Measurements from ENCODE around the gene ATG7.
"Not testable (repeated sequence)": the region's sequence is repeated elsewhere in the genome, so short reads cannot be mapped to it uniquely, and the experiment has no call there.

The ATG7 gene

GRCh38 chr3:11576453-11576852 lies 304.3 kb downstream of the ATG7 start:
- no peak for DNase-seq

- no peak for DNase-seq
Measured at GRCh38 chr3:11578169-11578568, 306.0 kb downstream of the ATG7 start.

DNA sequence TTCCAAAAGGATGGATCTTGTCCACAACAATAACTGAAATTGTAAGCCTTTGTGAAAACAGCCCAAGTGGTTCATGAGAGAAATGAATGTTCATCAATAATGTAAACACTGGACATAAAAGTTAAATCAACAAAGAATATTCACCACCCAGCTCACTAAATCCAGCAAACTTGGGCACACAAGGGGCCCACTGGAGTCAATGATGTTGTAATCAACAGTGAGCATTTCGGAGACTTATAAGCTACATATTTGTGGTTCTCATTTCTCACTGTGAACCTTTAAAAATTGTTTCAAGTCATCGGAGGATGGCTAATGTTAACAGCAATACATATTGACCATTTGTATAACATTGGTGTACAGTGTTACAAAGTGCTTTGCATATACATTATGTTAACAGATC lies 308.4 kb downstream of the ATG7 start:
- no peak for DNase-seq

GRCh38 chr3:11581237-11582190 lies 309.3 kb downstream of the ATG7 start:
- DNase-seq, result no peak

- DNase-seq, result no peak
Measured at GRCh38 chr3:11582191-11582968, 310.2 kb downstream of the ATG7 start.

- DNase-seq, result no peak
Measured at GRCh38 chr3:11583235-11583634, 311.0 kb downstream of the ATG7 start.

GRCh38 chr3:11583638-11584046 lies 311.4 kb downstream of the ATG7 start:
- DNase-seq, result no peak

GRCh38 chr3:11584570-11584969 lies 312.4 kb downstream of the ATG7 start:
- DNase-seq, result no peak

DNA sequence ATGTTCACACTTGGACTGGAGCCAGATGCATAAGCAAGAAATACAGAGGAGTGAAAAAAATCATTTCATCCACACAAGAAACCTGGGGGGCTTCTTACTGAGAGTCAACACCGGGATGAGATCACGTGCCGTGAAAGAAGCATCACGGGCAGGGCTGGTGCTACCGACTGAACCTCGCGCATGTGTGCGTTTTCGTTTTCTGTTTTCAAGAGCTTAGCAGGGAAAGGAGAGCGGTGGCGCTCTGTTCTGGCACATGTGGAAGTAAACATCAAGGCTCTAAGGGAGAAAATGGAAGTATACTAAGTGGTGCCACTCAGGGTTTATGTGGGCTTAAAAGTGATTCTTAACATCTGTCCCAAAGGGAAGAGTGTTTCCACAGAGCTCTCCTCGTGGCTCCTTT lies 315.6 kb downstream of the ATG7 start:
- DNase-seq, result no peak

- DNase-seq, result no peak
Measured at GRCh38 chr3:11588338-11588737, 316.1 kb downstream of the ATG7 start.

GRCh38 chr3:11588755-11589154 lies 316.6 kb downstream of the ATG7 start:
- DNase-seq, result no peak

- DNase-seq, result no peak
Measured at GRCh38 chr3:11589706-11590105, 317.5 kb downstream of the ATG7 start.

DNA sequence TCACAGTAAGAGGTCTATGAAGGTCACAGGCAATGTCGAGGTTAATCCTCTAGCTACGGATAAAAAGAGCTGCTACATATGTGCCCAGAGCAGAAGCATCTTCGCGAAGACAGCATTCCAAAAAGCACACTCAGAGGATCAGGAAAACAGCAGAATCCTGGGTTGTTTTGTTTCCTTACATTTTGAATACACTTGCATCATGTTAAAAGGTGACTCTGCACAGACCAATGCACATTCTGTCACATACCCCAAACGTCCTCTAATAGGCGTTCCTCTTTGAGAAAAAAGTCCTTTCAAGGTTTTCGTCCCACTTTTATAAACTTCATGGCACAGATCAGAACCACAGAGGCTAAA lies 318.8 kb downstream of the ATG7 start:
- DNase-seq, result no peak

- DNase-seq, result no peak
Measured at GRCh38 chr3:11591391-11592282, 319.4 kb downstream of the ATG7 start.

DNA sequence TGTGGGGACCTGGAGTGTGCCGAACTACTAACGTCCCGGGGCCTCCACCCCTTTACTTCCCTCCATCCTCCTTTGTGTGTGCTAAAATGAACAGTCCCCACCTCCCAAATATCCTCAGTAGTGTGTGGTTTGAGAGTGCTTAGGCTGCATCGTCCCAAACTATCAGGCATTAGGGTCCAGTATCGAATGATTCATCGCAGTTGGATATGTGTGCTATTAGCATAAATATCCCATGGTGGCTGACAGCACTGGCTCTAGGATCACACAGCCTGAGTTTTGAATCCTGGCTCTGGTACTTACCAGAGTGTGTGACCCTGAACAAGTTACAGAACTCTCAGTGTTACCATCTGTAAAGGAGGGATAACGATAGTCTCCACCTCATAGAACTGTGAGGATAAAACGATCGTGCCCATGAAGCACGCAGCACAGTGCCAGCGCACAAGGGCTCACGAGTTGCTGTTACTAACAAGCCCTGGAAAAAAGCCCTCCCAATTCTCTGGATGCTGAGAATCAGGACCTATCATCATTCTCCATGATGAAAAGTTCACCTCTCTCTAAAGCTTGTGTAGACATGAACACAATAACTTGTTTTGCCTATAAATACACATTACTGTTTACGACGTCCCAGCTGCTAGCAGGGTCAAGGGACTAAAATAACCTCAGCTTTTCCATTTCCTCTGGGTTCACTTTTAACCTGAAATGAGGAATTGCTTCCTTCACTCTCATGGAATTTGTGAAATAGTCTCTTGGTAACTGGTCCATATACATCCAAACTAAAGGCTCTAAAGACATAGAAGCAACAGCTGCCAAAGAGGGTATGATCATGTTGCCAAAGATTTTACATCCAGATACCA lies 320.5 kb downstream of the ATG7 start:
- DNase-seq, result no peak

DNA sequence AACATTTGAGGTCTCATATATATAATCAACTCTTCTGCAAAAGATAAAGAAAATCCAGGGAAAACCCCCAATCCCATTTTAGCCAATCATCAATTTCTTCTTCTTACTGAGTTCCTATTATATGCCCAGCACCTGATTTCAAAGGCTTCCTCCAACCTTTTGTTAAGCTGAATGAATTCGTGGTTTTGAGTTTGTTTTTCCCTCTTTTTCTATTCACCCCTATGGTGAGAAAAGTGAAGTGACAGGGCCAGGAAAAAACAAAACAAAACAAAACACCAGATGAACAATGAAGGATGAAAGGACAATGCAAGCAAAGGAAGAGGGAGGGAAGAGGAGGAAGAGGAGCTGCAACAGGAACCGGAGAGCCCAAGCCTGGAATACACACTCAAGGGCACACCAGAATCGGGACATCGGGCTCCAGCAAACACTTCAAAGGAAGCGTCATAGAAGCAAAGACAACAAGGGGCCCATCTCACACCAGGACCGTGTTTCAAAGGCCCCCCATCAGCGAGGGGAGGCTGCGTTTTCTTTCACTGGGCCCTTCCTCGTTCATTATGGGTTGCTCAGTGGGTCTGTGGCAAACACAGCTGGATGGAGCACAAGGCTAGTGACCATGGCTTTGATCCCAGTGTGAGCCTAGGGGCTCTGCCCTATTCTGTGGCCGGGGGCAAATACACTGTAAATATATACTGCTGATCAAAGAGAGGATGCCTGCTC lies 321.3 kb downstream of the ATG7 start:
- DNase-seq, result no peak

GRCh38 chr3:11595024-11595423 lies 322.8 kb downstream of the ATG7 start:
- DNase-seq, result not testable (repeated sequence)

GRCh38 chr3:11596387-11596786 lies 324.2 kb downstream of the ATG7 start:
- DNase-seq, result no peak

DNA sequence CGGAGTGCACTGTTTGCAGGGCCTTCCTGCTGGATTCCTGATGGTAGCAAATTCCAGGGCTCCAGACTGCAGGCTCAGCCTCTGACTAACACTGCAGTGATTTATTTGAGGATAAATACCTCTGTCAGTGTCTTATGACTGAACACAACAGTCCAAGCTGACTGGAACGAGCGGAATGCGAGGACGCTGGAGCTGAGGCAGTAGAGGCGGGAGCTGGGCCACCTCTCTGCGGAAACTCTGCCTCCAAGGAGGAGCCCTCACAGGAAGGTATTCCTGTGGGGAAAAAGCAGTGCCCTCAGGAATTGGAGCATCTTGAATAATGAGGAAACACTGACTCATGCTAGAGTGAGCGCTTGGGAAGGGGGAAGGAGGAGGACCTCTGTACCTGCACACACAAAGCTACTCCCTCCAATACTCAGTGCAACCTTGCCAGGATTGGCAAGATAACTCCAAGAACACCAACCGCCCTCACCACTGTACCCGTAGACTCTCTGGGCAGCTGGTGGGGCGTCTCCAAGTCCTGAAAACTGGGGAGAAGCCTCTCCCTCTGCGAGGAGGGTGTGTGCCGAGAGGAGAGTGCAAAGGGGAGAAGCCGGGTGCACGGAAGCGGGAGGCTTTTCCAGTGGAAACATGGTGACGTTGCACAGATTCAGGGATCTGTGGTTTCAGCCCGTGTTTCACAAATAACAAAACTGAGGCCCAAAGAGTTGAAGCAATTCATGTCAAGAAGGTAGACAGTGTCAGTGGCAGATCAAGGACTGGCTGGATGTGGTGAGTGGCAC lies 328.5 kb downstream of the ATG7 start:
- DNase-seq, result no peak

DNA sequence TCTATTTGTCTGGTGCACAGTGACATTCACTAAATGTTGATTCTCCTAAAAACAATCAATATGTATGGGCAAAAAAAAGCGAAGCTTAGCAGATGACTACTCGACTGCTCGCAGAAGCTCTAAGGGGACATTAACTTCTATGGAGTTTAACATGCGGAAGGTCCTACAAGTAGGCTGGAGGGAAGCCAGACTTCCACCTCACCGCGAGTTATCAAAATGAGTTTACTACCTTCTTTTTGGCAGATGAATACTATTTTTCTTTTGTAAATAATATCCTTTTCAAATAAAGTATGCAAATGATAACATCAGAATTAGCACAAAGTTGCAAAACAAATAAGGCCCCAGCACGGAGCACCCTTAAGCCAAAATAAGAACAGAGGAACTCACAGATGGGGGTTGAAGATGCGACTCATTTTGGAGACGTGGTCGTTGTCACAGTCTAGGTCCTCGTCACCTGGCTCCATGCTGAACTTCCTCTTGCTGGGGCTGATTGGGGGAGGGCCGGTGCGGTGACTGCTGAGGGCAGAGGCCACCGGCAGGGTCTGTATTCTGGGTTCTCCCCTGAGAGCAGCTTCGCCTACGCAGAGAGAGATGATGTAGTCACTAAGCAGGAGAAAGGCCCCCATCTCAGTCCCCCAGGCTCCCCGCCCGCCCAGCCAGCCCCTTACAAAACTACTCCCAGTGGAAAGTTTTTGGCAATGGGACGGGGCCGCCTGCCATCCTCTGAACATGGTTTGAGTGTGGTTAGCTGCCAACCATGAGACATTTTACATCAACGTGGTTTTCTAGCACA lies 329.4 kb downstream of the ATG7 start:
- no peak for DNase-seq
